HepG2 (cell line): ENCODE results near the gene TGM3. TPM values are rescaled to one million over a fixed set of nuclear protein-coding genes. Genes with fewer than 3 reads are reported as not detected.
A peak's percentile ranks its signal among the peaks of the same experiment; 100 is the strongest.

Experiments
- ATAC-seq: fragments of 200-7000 bp; cut with Tn5 transposase; 3 replicates; pipeline ENCODE4 v1.9.1; 2020; ENCODE audit warnings: mild to moderate bottlenecking, moderate library complexity
- BruUV-seq: library from RNA; stranded (reverse); fragments of 400-500 nt; replicated peaks from 2 replicates; lab custom pipeline; 2021; lab: Mats Ljungman, UMichigan
- CTCF ChIA-PET: fragments of 300-600 bp; formaldehyde crosslinking; extraction: SDS; loops from one replicate; lab custom pipeline; 2021; ENCODE audit warnings: low total read pairs, inconsistent platforms, low intra/inter-chr PET ratio; lab: Yijun Ruan, JAX
- POLR2A ChIA-PET: fragments of 350-600 bp; sonication (Branson Sonifier 250); formaldehyde crosslinking; loops from one replicate; lab custom pipeline; 2020; ENCODE audit warnings: antibody characterized with exemption, inconsistent platforms; lab: Yijun Ruan, JAX
- DNase-seq: peaks from one replicate; pipeline ENCODE4 v3.0.0-alpha.2; 2015; ENCODE audit warnings: low spot score
- FAIRE-seq: peaks from 3 replicates; lab custom pipeline; 2011; peaks lifted over from hg19 to GRCh38; lab: Jason Lieb, UNC
- H2AFZ ChIP-seq: one replicate; pipeline ENCODE4 v1.6.1; 2011; ENCODE audit warnings: low read length, inconsistent platforms
- H3K27ac ChIP-seq: fragments of 300-600 bp; 3 replicates; pipeline ENCODE4 v1.8.0; 2011; ENCODE audit warnings: mixed run types, mild to moderate bottlenecking, mixed read lengths, low read length, inconsistent platforms; ENCODE audit not compliant: insufficient read depth; ENCODE audit errors: extremely low read length
- H3K27me3 ChIP-seq, 2 experiments: fragments of 200-600 bp in 1 of 2; 2 replicates in 1 of 2; 3 replicates in 1 of 2; pipeline versions ENCODE4 v1.6.0 to v1.8.0; 2011; ENCODE audit warnings: low read length in 2 of 2, mild to moderate bottlenecking in 2 of 2, moderate library complexity in 2 of 2, inconsistent platforms in 1 of 2; ENCODE audit not compliant: insufficient read depth in 2 of 2, control insufficient read depth in 1 of 2
- H3K36me3 ChIP-seq, 2 experiments: fragments of 200-600 bp in 1 of 2; replicated peaks in 1 of 2; 2 replicates in 1 of 2; 3 replicates in 1 of 2; pipeline versions ENCODE4 v1.5.1 to v1.8.0; 2011; ENCODE audit warnings: low read length in 2 of 2, inconsistent platforms in 1 of 2; ENCODE audit not compliant: insufficient read depth in 2 of 2, control insufficient read depth in 1 of 2
- H3K4me1 ChIP-seq: 2 replicates; pipeline ENCODE4 v1.5.1; 2012; ENCODE audit warnings: low read length, inconsistent platforms; ENCODE audit not compliant: insufficient read depth
- H3K4me2 ChIP-seq: 2 replicates; pipeline ENCODE4 v1.6.0; 2011; ENCODE audit warnings: low read depth, low read length, inconsistent platforms
- H3K4me3 ChIP-seq, 3 experiments: fragments of 200-600 bp in 1 of 3; sonication (generic), shearing (Covaris generic) in 1 of 3; replicated peaks in 1 of 3; 2 replicates each; pipeline ENCODE4 v1.5.1; 2011 to 2016; ENCODE audit warnings: low read length in 3 of 3, inconsistent platforms in 2 of 3, low read depth in 2 of 3, mild to moderate bottlenecking in 2 of 3, control low read depth in 1 of 3, mixed read lengths in 1 of 3; ENCODE audit not compliant: insufficient read depth in 1 of 3
- H3K79me2 ChIP-seq: one replicate; pipeline ENCODE4 v1.6.1; 2011; ENCODE audit warnings: low read length, inconsistent platforms; ENCODE audit not compliant: insufficient read depth
- H3K9ac ChIP-seq: 2 replicates; pipeline ENCODE4 v1.6.0; 2011; ENCODE audit warnings: mild to moderate bottlenecking, low read depth, low read length, inconsistent platforms; ENCODE audit not compliant: insufficient read depth
- H3K9me3 ChIP-seq: 2 replicates; pipeline ENCODE4 v1.5.1; 2012; ENCODE audit warnings: mild to moderate bottlenecking, low read length
- H4K20me1 ChIP-seq: 2 replicates; pipeline ENCODE4 v1.6.0; 2011; ENCODE audit warnings: inconsistent platforms, mild to moderate bottlenecking, low read length, moderate library complexity; ENCODE audit not compliant: insufficient read depth
- AGO1 ChIP-seq: fragments of 200-400 bp; formaldehyde crosslinking; IDR thresholded peaks from 2 replicates; pipeline ENCODE4 v1.6.1; 2017; ENCODE audit warnings: mild to moderate bottlenecking, low read depth, low read length, moderate library complexity; ENCODE audit not compliant: poor library complexity, severe bottlenecking
- CAMTA2 ChIP-seq: sonication (generic); formaldehyde crosslinking; IDR thresholded peaks from 2 replicates; pipeline ENCODE4 v1.4.0; 2020; ENCODE audit warnings: mild to moderate bottlenecking, missing genetic modification reagents, borderline replicate concordance
- KDM6A ChIP-seq: IDR thresholded peaks from 2 replicates; pipeline ENCODE4 v1.6.1; 2016; ENCODE audit warnings: low read depth
- NR1H2 ChIP-seq: sonication (generic); formaldehyde crosslinking; IDR thresholded peaks from 2 replicates; pipeline ENCODE4 v1.8.1; 2022; ENCODE audit warnings: low read depth, missing genetic modification reagents, borderline replicate concordance
- ZFP1 ChIP-seq: IDR thresholded peaks from 2 replicates; pipeline ENCODE4 v1.6.1; 2016
- WGBS: methylation state at CpG from one replicate; pipeline ENCODE4 v1.1.6; 2017; ENCODE audit warnings: low lambda C conversion rate; 5-methylcytosine and 5-hydroxymethylcytosine counted together
- in situ Hi-C: cut with HindIII; loops from 2 replicates; pipeline ENCODE4 v1.10.0; 2017; ENCODE audit warnings: low pct_unique_long_range_greater_than_20kb; ENCODE audit not compliant: extremely low pct_ligation_motif_present
- intact Hi-C: fragments of 100-400 bp; cut with micrococcal nuclease; formaldehyde crosslinking; loops from one replicate; pipeline ENCODE4 v1.10.0; 2022; ENCODE audit not compliant: unreplicated experiment
- polyA plus RNA-seq, 8 experiments: library from polyadenylated mRNA; depleted of rRNA in 3 of 8; stranded (reverse) in 7 of 8; unstranded in 1 of 8; fragments of >200 nt; fragmentation: Illumina TruSeq in 4 of 8; extraction: Trizol in 4 of 8; gene quantifications; 2 replicates each; pipeline versions ENCODE4 v1.2.1 to v1.2.3, GENCODE V29; 2011 to 2016; ENCODE audit warnings: low read depth in 4 of 8, missing spikeins in 1 of 8, mixed read lengths in 1 of 8; ENCODE audit not compliant: insufficient read depth in 1 of 8
- total RNA-seq, 5 experiments: library from RNA; depleted of rRNA; stranded (reverse); fragments of >200 nt; fragmentation: Illumina TruSeq; extraction: Trizol; gene quantifications; 2 replicates each; pipeline ENCODE4 v1.2.3, GENCODE V29; 2016; ENCODE audit warnings: low read depth in 1 of 5
- TF ChIP-seq, protein P1 (sequence below): IDR thresholded peaks from 2 replicates; pipeline ENCODE4 v1.6.1; 2016; ENCODE audit warnings: mild to moderate bottlenecking, missing biosample characterization, missing genetic modification reagents

TGM3 gene
- total and polyA plus RNA-seq, 2 of the 13 experiments (the other 11 are each of a cell fraction or from before 2014, with no cell fraction given): not detected

DNA sequence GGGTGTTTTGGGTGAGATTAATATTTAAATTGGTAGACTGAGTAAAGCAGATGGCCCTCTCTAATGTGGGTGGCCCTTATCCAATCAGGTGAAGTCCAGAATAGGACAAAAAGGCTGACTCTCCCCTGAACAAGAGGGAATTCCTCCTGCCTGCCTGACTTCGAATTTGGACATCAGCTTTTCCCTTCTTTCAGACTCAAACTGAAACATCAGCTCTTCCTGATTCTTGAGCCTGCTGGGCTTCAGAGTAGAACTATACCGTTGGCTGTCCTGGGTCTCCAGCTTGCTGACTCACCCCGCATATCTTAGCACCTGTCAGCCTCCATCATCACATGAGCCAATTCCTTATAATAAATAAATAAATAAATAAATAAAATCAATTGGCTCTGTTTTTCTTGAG, 69.9 kb downstream of the TGM3 start:
- Histone ChIP-seq H3K4me2 (no peak overlapping the region), H3K79me2 (no peaks in the 10 kb centered on the region), H3K27me3 (no peaks in the 10 kb centered on the region; a peak in 1 of 5 replicates), H3K27ac (no peak overlapping the region), H3K9ac (no peak overlapping the region), H3K36me3 (no peaks in the 10 kb centered on the region), H3K4me1 (no peaks in the 10 kb centered on the region), H3K9me3 (peaks cover 17% of the 10 kb centered on the region; the same call in 1 of the 2 replicates), H4K20me1 (no peaks in the 10 kb centered on the region), H2AFZ (no peak overlapping the region), H3K4me3 (no peak overlapping the region)
- ChIA-PET CTCF (no interaction called here), POLR2A (no interaction called here)
- FAIRE-seq: no peak
- BruUV-seq: no TSS peak
- intact Hi-C loops: no loop called here
- in situ Hi-C loops: no loop called here
- WGBS: 8% methylated on average over 3 of the region's 3 CpGs
- TF ChIP-seq KDM6A (CRISPR knock-in tag): no peak
- no peak for TF ChIP-seq CAMTA2 (CRISPR knock-in tag)
- no peak for TF ChIP-seq NR1H2 (CRISPR knock-in tag)
- TF ChIP-seq, protein P1, sequence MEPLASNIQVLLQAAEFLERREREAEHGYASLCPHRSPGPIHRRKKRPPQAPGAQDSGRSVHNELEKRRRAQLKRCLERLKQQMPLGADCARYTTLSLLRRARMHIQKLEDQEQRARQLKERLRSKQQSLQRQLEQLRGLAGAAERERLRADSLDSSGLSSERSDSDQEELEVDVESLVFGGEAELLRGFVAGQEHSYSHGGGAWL (CRISPR knock-in tag): no peak
- ATAC-seq: no peak
- no peak for DNase-seq

DNA sequence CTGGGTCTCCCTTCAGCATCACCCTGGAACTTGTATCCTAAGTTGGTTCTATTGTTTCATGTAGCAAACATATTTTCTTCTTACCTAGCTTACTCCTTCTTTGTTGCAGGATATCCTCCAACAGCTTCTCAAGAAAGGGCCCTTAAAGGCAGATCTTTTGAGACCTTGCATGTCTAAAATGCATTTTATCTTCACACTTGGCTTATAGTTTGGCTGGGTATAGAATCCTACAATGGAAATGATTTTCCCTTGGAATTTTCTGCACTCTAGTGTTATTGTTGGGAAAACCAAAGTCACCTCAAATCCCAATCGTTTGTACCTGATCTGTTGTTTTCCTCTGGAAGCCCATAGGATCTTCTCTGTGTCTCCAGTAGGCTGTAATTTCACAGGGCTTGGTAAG, 72.8 kb downstream of the TGM3 start:
- no peaks in the 10 kb centered on the region for H3K79me2 ChIP-seq
- peaks cover 0 to 5% of the 10 kb centered on the region in 2 experiments; a peak in 1 of 5 replicates for H3K27me3 ChIP-seq
- H3K36me3 ChIP-seq: no peaks in the 10 kb centered on the region
- WGBS: 3% methylated on average over 1 of the region's 1 CpG
- DNase-seq: no peak
- ATAC-seq: no peak
- BruUV-seq: no TSS peak
- H3K27ac ChIP-seq: no peak overlapping the region
- no peak for FAIRE-seq
- POLR2A ChIA-PET: no interaction called here
- CTCF ChIA-PET: no interaction called here
- no peak overlapping the region for H3K4me3 ChIP-seq
- H3K4me1 ChIP-seq: no peaks in the 10 kb centered on the region
- no peaks in the 10 kb centered on the region for H4K20me1 ChIP-seq
- no peak overlapping the region for H3K4me2 ChIP-seq
- in situ Hi-C loops (no loop called here), intact Hi-C loops (no loop called here)
- no peak overlapping the region for H2AFZ ChIP-seq
- H3K9ac ChIP-seq: no peak overlapping the region
- peaks cover 7% of the 10 kb centered on the region; the same call in 1 of the 2 replicates for H3K9me3 ChIP-seq
- TF ChIP-seq ZFP1 (CRISPR knock-in tag) (peak; percentile 93; the same call in 1 of the 2 replicates), AGO1 (no peak)
